Endothelial cell of umbilical vein (primary cell): ENCODE measurements around the gene CLEC16A. TPM values are rescaled to one million over a fixed set of nuclear protein-coding genes. Genes with fewer than 3 reads are reported as not detected.

Experiments used
- BruUV-seq: library from RNA; stranded (reverse); fragments of 400-500 nt; replicated peaks from 2 replicates; lab custom pipeline; 2021; lab: Mats Ljungman, UMichigan
- CTCF ChIA-PET: fragments of 300-600, 350-600 bp; sonication (Branson Sonifier 250); formaldehyde crosslinking; loops from one replicate; lab custom pipeline; 2021; ENCODE audit warnings: antibody characterized with exemption, inconsistent platforms; lab: Charles Lee
- POLR2A ChIA-PET: fragments of 300-600, 350-600 bp; sonication (Branson Sonifier 250); formaldehyde crosslinking; loops from one replicate; lab custom pipeline; 2021; ENCODE audit warnings: antibody characterized with exemption, inconsistent platforms; lab: Charles Lee
- DNase-seq: peaks from one replicate; pipeline ENCODE4 v3.0.0-alpha.2; 2011; ENCODE audit warnings: low read depth, low spot score
- FAIRE-seq: peaks from 2 replicates; lab custom pipeline; 2011; peaks lifted over from hg19 to GRCh38; lab: Jason Lieb, UNC
- H2AFZ ChIP-seq: 2 replicates; pipeline ENCODE4 v1.6.0; 2012; ENCODE audit warnings: low read depth, low read length, control low read depth, inconsistent platforms
- H3K27ac ChIP-seq: 2 replicates; pipeline ENCODE4 v1.5.1; 2011; ENCODE audit warnings: low read depth, mild to moderate bottlenecking, control low read depth, low read length, moderate library complexity; ENCODE audit not compliant: insufficient read depth
- H3K27me3 ChIP-seq, 2 experiments: 2 replicates each; pipeline versions ENCODE4 v1.6.0 to v1.6.1; 2011; ENCODE audit warnings: low read length in 2 of 2, mixed read lengths in 1 of 2; ENCODE audit not compliant: control insufficient read depth in 2 of 2, insufficient read depth in 2 of 2
- H3K36me3 ChIP-seq, 2 experiments: 2 replicates in 1 of 2; 3 replicates in 1 of 2; pipeline ENCODE4 v1.5.1; 2011; ENCODE audit warnings: low read length in 2 of 2, mild to moderate bottlenecking in 1 of 2, moderate library complexity in 1 of 2; ENCODE audit not compliant: control insufficient read depth in 2 of 2, insufficient read depth in 2 of 2; ENCODE audit errors: extremely low read depth in 1 of 2
- H3K4me1 ChIP-seq: 3 replicates; pipeline ENCODE4 v1.5.1; 2011; ENCODE audit warnings: mild to moderate bottlenecking, low read length; ENCODE audit not compliant: control insufficient read depth, insufficient read depth; ENCODE audit errors: extremely low read depth
- H3K4me2 ChIP-seq: 2 replicates; pipeline ENCODE4 v1.6.1; 2011; ENCODE audit warnings: low read length, control low read depth, mixed read lengths; ENCODE audit not compliant: insufficient read depth
- H3K4me3 ChIP-seq, 3 experiments: fragments of 200-600 bp in 1 of 3; sonication (generic), shearing (Covaris generic) in 1 of 3; replicated peaks in 1 of 3; 2 replicates each; pipeline ENCODE4 v1.5.1; 2011 to 2016; ENCODE audit warnings: control low read depth in 3 of 3, low read length in 3 of 3, mild to moderate bottlenecking in 2 of 3, inconsistent platforms in 1 of 3, low read depth in 1 of 3, moderate library complexity in 1 of 3; ENCODE audit not compliant: insufficient read depth in 1 of 3
- H3K79me2 ChIP-seq: 2 replicates; pipeline ENCODE4 v1.6.0; 2012; ENCODE audit warnings: low read length, inconsistent platforms; ENCODE audit not compliant: control insufficient read depth, insufficient read depth
- H3K9ac ChIP-seq: replicated peaks from 2 replicates; pipeline ENCODE3; 2011; ENCODE audit warnings: low read length, control low read depth; ENCODE audit not compliant: insufficient read depth; ENCODE audit errors: extremely low read depth
- H3K9me1 ChIP-seq: replicated peaks from 3 replicates; pipeline ENCODE4 v1.6.0; 2011; ENCODE audit warnings: mild to moderate bottlenecking, low read length; ENCODE audit not compliant: control insufficient read depth, insufficient read depth; ENCODE audit errors: extremely low read depth
- H3K9me3 ChIP-seq: replicated peaks from 2 replicates; pipeline ENCODE4 v1.5.1; 2012; ENCODE audit warnings: low read length, inconsistent platforms; ENCODE audit not compliant: control insufficient read depth, insufficient read depth
- H4K20me1 ChIP-seq: replicated peaks from 2 replicates; pipeline ENCODE3; 2011; ENCODE audit warnings: mild to moderate bottlenecking, low read length; ENCODE audit not compliant: control insufficient read depth, insufficient read depth; ENCODE audit errors: extremely low read depth
- CTCF ChIP-seq, 2 donors: IDR thresholded peaks; 1 replicate in 1 of 2; 2 replicates in 1 of 2; pipeline ENCODE4 v1.5.1; 2011; ENCODE audit warnings: low read length in 2 of 2, mild to moderate bottlenecking in 2 of 2, moderate library complexity in 2 of 2, control low read depth in 1 of 2, inconsistent platforms in 1 of 2, low read depth in 1 of 2; ENCODE audit not compliant: insufficient read depth in 1 of 2; ENCODE audit errors: extremely low read depth in 1 of 2
- EZH2 ChIP-seq: IDR thresholded peaks from 2 replicates; pipeline ENCODE4 v1.6.1; 2012; ENCODE audit warnings: borderline replicate concordance, low read depth, mild to moderate bottlenecking, moderate library complexity, low read length, inconsistent platforms; ENCODE audit not compliant: severe bottlenecking
- FOS ChIP-seq: IDR thresholded peaks from 2 replicates; pipeline ENCODE4 v1.6.1; 2011; ENCODE audit warnings: mild to moderate bottlenecking, low read length, moderate library complexity, borderline replicate concordance; ENCODE audit not compliant: insufficient read depth
- GATA2 ChIP-seq: IDR thresholded peaks from 2 replicates; pipeline ENCODE4 v1.7.0; 2011; ENCODE audit warnings: low read depth, mild to moderate bottlenecking, moderate library complexity, mixed read lengths, low read length; ENCODE audit not compliant: insufficient read length, insufficient read depth
- JUN ChIP-seq: IDR thresholded peaks from 2 replicates; pipeline ENCODE4 v1.6.1; 2011; ENCODE audit warnings: borderline replicate concordance, low read depth; ENCODE audit not compliant: insufficient read length, insufficient read depth
- MAX ChIP-seq: IDR thresholded peaks from 2 replicates; pipeline ENCODE4 v1.6.1; 2011; ENCODE audit not compliant: insufficient read depth, insufficient read length
- MYC ChIP-seq: IDR thresholded peaks from one replicate; pipeline ENCODE4 v1.6.1; 2011; ENCODE audit warnings: mild to moderate bottlenecking, low read depth, low read length
- POLR2A ChIP-seq: IDR thresholded peaks from 2 replicates; pipeline ENCODE4 v1.6.1; 2012; ENCODE audit warnings: low read depth, mild to moderate bottlenecking, control low read depth, low read length
- POLR2AphosphoS5 ChIP-seq: IDR thresholded peaks from 2 replicates; pipeline ENCODE4 v1.6.1; 2012; ENCODE audit warnings: low read depth, mild to moderate bottlenecking, control low read depth, low read length, moderate library complexity; ENCODE audit not compliant: insufficient read depth
- dilution Hi-C: fragments of 300-500 bp; cut with MboI; formaldehyde crosslinking; loops from one replicate; pipeline ENCODE4 v1.15.0; 2019; ENCODE audit warnings: low sequenced_read_pairs; ENCODE audit not compliant: extremely low pct_ligation_motif_present
- intact Hi-C: fragments of 100-400 bp; cut with micrococcal nuclease; formaldehyde crosslinking; loops from one replicate; pipeline ENCODE4 v1.10.0; 2022
- polyA plus RNA-seq, 4 experiments: library from polyadenylated mRNA; depleted of rRNA in 3 of 4; stranded (reverse) in 3 of 4; unstranded in 1 of 4; fragments of >200 nt; gene quantifications; 2 replicates each; pipeline versions ENCODE4 v1.2.1 to v1.2.3, GENCODE V29; 2011 to 2012; ENCODE audit warnings: missing spikeins in 1 of 4
- total RNA-seq: library from RNA; stranded (reverse); gene quantifications from 2 replicates; pipeline ENCODE4 v1.2.3, GENCODE V29; 2021

CLEC16A gene
- total and polyA plus RNA-seq, 2 donors (not counting 3 experiments of a cell fraction or from before 2014, with no cell fraction given) = 11.4 to 23.3 TPM

DNA sequence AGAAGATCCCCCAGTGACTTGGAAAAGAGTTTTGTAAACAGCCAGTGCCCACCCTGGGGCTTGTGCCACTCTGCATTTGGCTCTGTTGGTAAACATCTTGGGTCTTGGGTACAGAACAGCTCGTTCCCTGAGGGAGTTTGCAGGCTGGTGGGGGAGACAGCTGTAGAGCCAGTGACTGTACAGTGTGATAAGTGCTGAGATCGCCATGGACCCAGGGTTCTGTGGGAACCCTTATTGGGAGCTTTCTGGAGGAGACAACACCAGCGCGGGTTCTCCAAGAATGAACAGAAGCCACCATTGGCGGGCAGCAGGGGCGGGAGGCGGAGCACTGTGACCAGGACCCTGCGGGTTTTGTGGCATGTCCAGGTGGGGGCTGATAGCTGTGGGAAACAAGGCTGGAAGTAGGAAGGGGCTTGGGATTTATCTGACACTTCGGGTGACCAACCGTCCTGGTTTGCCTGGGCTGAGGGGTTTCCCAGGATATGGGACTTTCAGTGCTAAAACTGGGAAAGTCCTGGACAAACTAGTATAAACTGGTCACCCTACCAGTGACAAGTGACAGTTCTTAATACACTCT, 2.9 kb downstream of the CLEC16A start:
- TF ChIP-seq GATA2 (no peak), POLR2A (no peak), POLR2AphosphoS5 (no peak), EZH2 (no peak), MAX (no peak), CTCF (IDR thresholded peaks at IDR 0.05; ENCODE audit: extremely low read depth in 1 of 2, insufficient read depth in 1 of 2, low read depth in 1 of 2, low read length in 2 of 2) (no peak), MYC (no peak), JUN (no peak), FOS (no peak)

More for the DNA sequence above, 2.9 kb downstream of the CLEC16A start:
- FAIRE-seq (no peak), DNase-seq (no peak)
- no TSS peak for BruUV-seq
- H3K9ac ChIP-seq = no peak overlapping the region
- peaks cover 23% of the 10 kb centered on the region for H3K79me2 ChIP-seq
- no peaks in the 10 kb centered on the region for H4K20me1 ChIP-seq
- no peaks in the 10 kb centered on the region for H3K36me3 ChIP-seq
- CTCF ChIA-PET = interaction anchor here (1.4 kb wide), 1 partner anchor 29 kb away, joined by 3 read pairs; no protein-coding TSS in a partner anchor
- no peak overlapping the region for H3K4me2 ChIP-seq
- intact Hi-C loops = loop anchor here (10.0 kb wide), 1 partner anchor 562 kb away; the partner anchor contains the start of gene ATF7IP2
- no peaks in the 10 kb centered on the region for H3K27me3 ChIP-seq
- no peak overlapping the region for H3K27ac ChIP-seq
- dilution Hi-C loops = no loop called here
- POLR2A ChIA-PET = no interaction called here
- H3K9me3 ChIP-seq = no peaks in the 10 kb centered on the region
- no peaks in the 10 kb centered on the region for H3K9me1 ChIP-seq
- H3K4me1 ChIP-seq = peaks cover 16% of the 10 kb centered on the region
- H2AFZ ChIP-seq = no peak overlapping the region
- H3K4me3 ChIP-seq = no peak overlapping the region
